HEK293 (cell line): Measurements from ENCODE around the gene CACNB3.

Experiments used
- CTCF ChIA-PET: fragments of 350-600 bp; formaldehyde crosslinking; extraction: SDS; loops from one replicate; lab custom pipeline; 2021; ENCODE audit warnings: antibody characterized with exemption; lab: Yijun Ruan, JAX
- POLR2A ChIA-PET: fragments of 300-600 bp; formaldehyde crosslinking; extraction: SDS; loops from one replicate; lab custom pipeline; 2020; ENCODE audit warnings: antibody characterized with exemption, inconsistent platforms; lab: Yijun Ruan, JAX
- H3K27ac ChIP-seq: fragments of 200-500 bp; sonication (Bioruptor generic); 2 replicates; pipeline ENCODE4 v1.5.1; 2014; ENCODE audit warnings: low read depth, low read length, control low read depth, inconsistent platforms; ENCODE audit errors: extremely low read depth
- H3K36me3 ChIP-seq, 2 experiments: fragments of 200-500 bp in 1 of 2; sonication (Bioruptor generic) in 1 of 2; 1 replicate in 1 of 2; 2 replicates in 1 of 2; pipeline ENCODE4 v1.5.1; 2014 to 2017; ENCODE audit warnings: inconsistent platforms in 2 of 2, low read length in 2 of 2; ENCODE audit not compliant: control insufficient read depth in 2 of 2, insufficient read depth in 1 of 2
- H3K4me1 ChIP-seq: fragments of 200-500 bp; sonication (Bioruptor generic); 2 replicates; pipeline ENCODE4 v1.5.1; 2014; ENCODE audit warnings: mild to moderate bottlenecking, low read length, inconsistent platforms; ENCODE audit not compliant: control insufficient read depth, insufficient read depth
- H3K4me3 ChIP-seq: 2 replicates; pipeline ENCODE4 v1.5.1; 2011; ENCODE audit warnings: low read depth, mild to moderate bottlenecking, control low read depth, low read length, moderate library complexity
- H3K9me3 ChIP-seq: fragments of 200-500 bp; sonication (Bioruptor generic); 2 replicates; pipeline ENCODE4 v1.5.1; 2014; ENCODE audit warnings: low read depth, low read length, inconsistent platforms; ENCODE audit not compliant: control insufficient read depth, insufficient read depth
- GLIS1 ChIP-seq: fragments of 450-650 bp; formaldehyde crosslinking; IDR thresholded peaks from 2 replicates; pipeline ENCODE4 v1.5.1; 2016; ENCODE audit warnings: missing biosample characterization, missing genetic modification characterization
- IKZF3 ChIP-seq: fragments of 450-650 bp; IDR thresholded peaks from 2 replicates; pipeline ENCODE4 v1.5.0; 2018; ENCODE audit warnings: missing biosample characterization, mild to moderate bottlenecking, missing genetic modification characterization, moderate library complexity
- KLF1 ChIP-seq: fragments of 450-650 bp; formaldehyde crosslinking; IDR thresholded peaks from 2 replicates; pipeline ENCODE4 v1.5.1; 2016; ENCODE audit warnings: missing biosample characterization, missing genetic modification characterization
- OSR2 ChIP-seq: fragments of 450-650 bp; formaldehyde crosslinking; IDR thresholded peaks from 2 replicates; pipeline ENCODE4 v1.5.1; 2016; ENCODE audit warnings: missing biosample characterization, missing genetic modification characterization
- PRDM1 ChIP-seq: fragments of 450-650 bp; formaldehyde crosslinking; IDR thresholded peaks from 2 replicates; pipeline ENCODE4; 2016; ENCODE audit warnings: missing biosample characterization, missing genetic modification characterization
- SP2 ChIP-seq: fragments of 450-650 bp; formaldehyde crosslinking; IDR thresholded peaks from 2 replicates; pipeline ENCODE4 v1.5.1; 2016; ENCODE audit warnings: missing biosample characterization, missing genetic modification characterization
- YY2 ChIP-seq: fragments of 450-650 bp; formaldehyde crosslinking; IDR thresholded peaks from 2 replicates; pipeline ENCODE4 v1.5.1; 2016; ENCODE audit warnings: missing biosample characterization, missing genetic modification characterization
- ZBTB48 ChIP-seq: fragments of 450-650 bp; formaldehyde crosslinking; IDR thresholded peaks from 2 replicates; pipeline ENCODE4 v1.5.1; 2016; ENCODE audit warnings: missing biosample characterization, missing genetic modification characterization
- ZFP41 ChIP-seq: fragments of 450-650 bp; formaldehyde crosslinking; IDR thresholded peaks from 2 replicates; pipeline ENCODE4 v1.5.1; 2016; ENCODE audit warnings: missing biosample characterization, missing genetic modification characterization, borderline replicate concordance
- ZNF121 ChIP-seq: fragments of 450-650 bp; formaldehyde crosslinking; IDR thresholded peaks from 2 replicates; pipeline ENCODE4 v1.5.1; 2016; ENCODE audit warnings: missing biosample characterization, missing genetic modification characterization
- ZNF155 ChIP-seq: fragments of 450-650 bp; formaldehyde crosslinking; IDR thresholded peaks from 2 replicates; pipeline ENCODE4 v1.5.1; 2016; ENCODE audit warnings: missing biosample characterization, missing genetic modification characterization
- ZNF19 ChIP-seq: fragments of 450-650 bp; formaldehyde crosslinking; IDR thresholded peaks from 2 replicates; pipeline ENCODE4; 2016; ENCODE audit warnings: missing biosample characterization, missing genetic modification characterization, low read depth
- ZNF214 ChIP-seq: fragments of 450-650 bp; formaldehyde crosslinking; IDR thresholded peaks from 2 replicates; pipeline ENCODE4 v1.5.1; 2017; ENCODE audit warnings: missing biosample characterization, mild to moderate bottlenecking, missing genetic modification characterization, borderline replicate concordance
- ZNF24 ChIP-seq: fragments of 450-650 bp; formaldehyde crosslinking; IDR thresholded peaks from 2 replicates; pipeline ENCODE4 v1.5.1; 2016; ENCODE audit warnings: missing biosample characterization, missing genetic modification characterization
- ZNF335 ChIP-seq: fragments of 450-650 bp; formaldehyde crosslinking; conservative IDR thresholded peaks from 2 replicates; pipeline ENCODE4 v1.5.1; 2016; ENCODE audit warnings: missing biosample characterization, missing genetic modification characterization
- ZNF366 ChIP-seq: fragments of 450-650 bp; formaldehyde crosslinking; conservative IDR thresholded peaks from 2 replicates; pipeline ENCODE4 v1.5.1; 2016; ENCODE audit warnings: missing biosample characterization, missing genetic modification characterization
- ZNF423 ChIP-seq: fragments of 450-650 bp; formaldehyde crosslinking; IDR thresholded peaks from 2 replicates; pipeline ENCODE4 v1.5.1; 2016; ENCODE audit warnings: missing biosample characterization, missing genetic modification characterization
- ZNF473 ChIP-seq: fragments of 450-650 bp; formaldehyde crosslinking; IDR thresholded peaks from 2 replicates; pipeline ENCODE4 v1.5.1; 2017; ENCODE audit warnings: missing biosample characterization, missing genetic modification characterization
- ZNF664 ChIP-seq: fragments of 450-650 bp; formaldehyde crosslinking; IDR thresholded peaks from 2 replicates; pipeline ENCODE4 v1.5.1; 2016; ENCODE audit warnings: missing biosample characterization, missing genetic modification characterization
- ZNF768 ChIP-seq: fragments of 450-650 bp; formaldehyde crosslinking; IDR thresholded peaks from 2 replicates; pipeline ENCODE4 v1.5.1; 2018; ENCODE audit warnings: missing biosample characterization, mild to moderate bottlenecking, missing genetic modification characterization
- TF ChIP-seq, protein P1 (sequence below): fragments of 450-650 bp; formaldehyde crosslinking; IDR thresholded peaks from 2 replicates; pipeline ENCODE4 v1.5.1; 2017; ENCODE audit warnings: missing biosample characterization, missing genetic modification characterization
- TF ChIP-seq, protein P2 (sequence below): fragments of 450-650 bp; formaldehyde crosslinking; IDR thresholded peaks from 2 replicates; pipeline ENCODE4 v1.5.1; 2016; ENCODE audit warnings: missing biosample characterization, missing genetic modification characterization
- TF ChIP-seq, protein P3 (sequence below): fragments of 450-650 bp; formaldehyde crosslinking; IDR thresholded peaks from 2 replicates; pipeline ENCODE4 v1.5.1; 2016; ENCODE audit warnings: missing biosample characterization, missing genetic modification characterization, low read depth

Gene CACNB3

DNA sequence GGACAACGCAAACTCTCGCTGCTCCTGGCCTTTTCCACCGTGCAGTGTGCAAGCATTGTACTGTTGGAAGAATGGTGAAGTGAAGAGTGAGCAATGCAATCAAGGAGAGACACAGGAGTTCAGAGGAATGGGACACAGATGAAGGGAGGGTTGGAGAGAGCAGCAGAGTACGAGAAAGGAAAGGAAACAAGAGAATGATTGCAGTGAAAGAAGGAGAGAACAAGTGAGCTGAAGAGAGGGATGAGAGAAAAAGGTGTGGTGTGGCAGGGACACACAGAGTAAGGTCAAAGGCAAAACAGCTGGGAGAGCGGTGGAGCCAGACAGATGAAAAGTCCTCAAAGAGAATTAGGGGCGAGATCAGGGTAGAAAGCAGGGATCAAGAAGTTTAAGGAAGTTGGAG, 13.0 kb downstream of the CACNB3 start:
- ChIA-PET POLR2A (interaction anchor here (2.3 kb wide), 1 partner anchor 21 kb away, joined by 12 read pairs; the partner anchor contains the start of gene DDX23), CTCF (interaction anchor here (0.9 to 2.1 kb wide), 2 partner anchors 59 to 157 kb away, joined by 3 to 10 read pairs; no protein-coding TSS in a partner anchor)
- Histone ChIP-seq H3K27ac (no peak overlapping the region), H3K4me1 (no peaks in the 10 kb centered on the region), H3K4me3 (no peak overlapping the region), H3K9me3 (no peaks in the 10 kb centered on the region), H3K36me3 (peaks cover 31 to 95% of the 10 kb centered on the region in 2 experiments; a peak in 2 of 3 replicates)
- TF ChIP-seq PRDM1 (peak; percentile 93), ZNF155 (tag by site-specific recombination) (no peak), YY2 (tag by site-specific recombination) (no peak), ZNF121 (no peak), ZNF366 (tag by site-specific recombination) (peak; percentile 66)
- TF ChIP-seq, protein P1, sequence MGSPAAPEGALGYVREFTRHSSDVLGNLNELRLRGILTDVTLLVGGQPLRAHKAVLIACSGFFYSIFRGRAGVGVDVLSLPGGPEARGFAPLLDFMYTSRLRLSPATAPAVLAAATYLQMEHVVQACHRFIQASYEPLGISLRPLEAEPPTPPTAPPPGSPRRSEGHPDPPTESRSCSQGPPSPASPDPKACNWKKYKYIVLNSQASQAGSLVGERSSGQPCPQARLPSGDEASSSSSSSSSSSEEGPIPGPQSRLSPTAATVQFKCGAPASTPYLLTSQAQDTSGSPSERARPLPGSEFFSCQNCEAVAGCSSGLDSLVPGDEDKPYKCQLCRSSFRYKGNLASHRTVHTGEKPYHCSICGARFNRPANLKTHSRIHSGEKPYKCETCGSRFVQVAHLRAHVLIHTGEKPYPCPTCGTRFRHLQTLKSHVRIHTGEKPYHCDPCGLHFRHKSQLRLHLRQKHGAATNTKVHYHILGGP (tag by site-specific recombination) = no peak

DNA sequence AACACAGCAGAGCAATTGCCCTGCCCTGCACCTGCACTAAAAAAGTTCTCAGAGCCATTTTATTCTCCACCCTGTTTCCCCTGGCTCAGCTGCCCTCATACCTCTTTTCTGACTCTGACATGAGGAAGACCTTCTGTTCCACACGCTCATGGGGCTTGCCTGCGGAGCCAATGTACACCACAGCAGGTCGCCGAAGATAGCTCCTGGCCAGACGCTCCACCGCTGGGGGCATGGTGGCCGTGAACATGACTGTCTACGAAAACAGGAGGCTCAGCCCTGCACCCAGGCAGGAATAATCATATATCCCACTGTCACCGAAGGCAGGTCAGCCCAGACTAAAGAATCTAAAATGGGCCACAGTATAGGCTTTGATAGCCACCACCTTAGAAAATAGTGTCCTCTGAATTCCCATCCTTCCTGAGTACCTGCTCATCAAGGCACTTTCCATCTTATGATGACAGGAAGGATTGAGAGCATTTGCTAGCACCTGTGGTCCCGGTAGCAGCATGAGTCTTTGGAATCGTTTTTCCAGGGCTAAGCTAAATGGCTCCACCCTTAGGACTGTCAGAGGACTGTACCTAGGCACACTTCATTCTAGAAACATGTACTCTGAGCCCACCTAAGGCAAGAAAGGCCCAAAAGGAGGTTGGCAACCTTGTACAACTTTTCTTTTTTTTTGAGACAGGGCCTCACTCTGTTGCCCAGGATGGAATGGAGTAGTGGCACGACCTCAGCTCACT, 14.2 kb downstream of the CACNB3 start:
- no peak overlapping the region for H3K27ac ChIP-seq
- TF ChIP-seq ZNF423 (tag by site-specific recombination) (no peak), ZNF768 (tag by site-specific recombination) (no peak), ZNF664 (tag by site-specific recombination) (no peak), IKZF3 (no peak), KLF1 (tag by site-specific recombination) (no peak), ZNF473 (tag by site-specific recombination) (no peak), OSR2 (no peak), ZBTB48 (no peak), ZNF214 (tag by site-specific recombination) (no peak), ZNF19 (tag by site-specific recombination) (no peak), PRDM1 (no peak), ZNF335 (tag by site-specific recombination) (no peak), SP2 (tag by site-specific recombination) (no peak), GLIS1 (tag by site-specific recombination) (no peak), ZNF24 (no peak), ZFP41 (tag by site-specific recombination) (no peak)
- TF ChIP-seq, protein P2, sequence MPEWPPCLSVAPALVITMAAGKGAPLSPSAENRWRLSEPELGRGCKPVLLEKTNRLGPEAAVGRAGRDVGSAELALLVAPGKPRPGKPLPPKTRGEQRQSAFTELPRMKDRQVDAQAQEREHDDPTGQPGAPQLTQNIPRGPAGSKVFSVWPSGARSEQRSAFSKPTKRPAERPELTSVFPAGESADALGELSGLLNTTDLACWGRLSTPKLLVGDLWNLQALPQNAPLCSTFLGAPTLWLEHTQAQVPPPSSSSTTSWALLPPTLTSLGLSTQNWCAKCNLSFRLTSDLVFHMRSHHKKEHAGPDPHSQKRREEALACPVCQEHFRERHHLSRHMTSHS (tag by site-specific recombination) = no peak
- TF ChIP-seq, protein P3, sequence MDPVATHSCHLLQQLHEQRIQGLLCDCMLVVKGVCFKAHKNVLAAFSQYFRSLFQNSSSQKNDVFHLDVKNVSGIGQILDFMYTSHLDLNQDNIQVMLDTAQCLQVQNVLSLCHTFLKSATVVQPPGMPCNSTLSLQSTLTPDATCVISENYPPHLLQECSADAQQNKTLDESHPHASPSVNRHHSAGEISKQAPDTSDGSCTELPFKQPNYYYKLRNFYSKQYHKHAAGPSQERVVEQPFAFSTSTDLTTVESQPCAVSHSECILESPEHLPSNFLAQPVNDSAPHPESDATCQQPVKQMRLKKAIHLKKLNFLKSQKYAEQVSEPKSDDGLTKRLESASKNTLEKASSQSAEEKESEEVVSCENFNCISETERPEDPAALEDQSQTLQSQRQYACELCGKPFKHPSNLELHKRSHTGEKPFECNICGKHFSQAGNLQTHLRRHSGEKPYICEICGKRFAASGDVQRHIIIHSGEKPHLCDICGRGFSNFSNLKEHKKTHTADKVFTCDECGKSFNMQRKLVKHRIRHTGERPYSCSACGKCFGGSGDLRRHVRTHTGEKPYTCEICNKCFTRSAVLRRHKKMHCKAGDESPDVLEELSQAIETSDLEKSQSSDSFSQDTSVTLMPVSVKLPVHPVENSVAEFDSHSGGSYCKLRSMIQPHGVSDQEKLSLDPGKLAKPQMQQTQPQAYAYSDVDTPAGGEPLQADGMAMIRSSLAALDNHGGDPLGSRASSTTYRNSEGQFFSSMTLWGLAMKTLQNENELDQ = no peak
- POLR2A ChIA-PET = interaction anchor here (1.6 kb wide), 1 partner anchor 13 kb away, joined by 4 read pairs; no protein-coding TSS in a partner anchor
- peaks cover 32 to 95% of the 10 kb centered on the region in 2 experiments for H3K36me3 ChIP-seq
- CTCF ChIA-PET = interaction anchor here (0.7 to 2.1 kb wide), 5 partner anchors 15 to 89 kb away, joined by 3 to 10 read pairs (median 4); partner anchors contain the start of gene CACNB3
- no peak overlapping the region for H3K4me3 ChIP-seq
- no peaks in the 10 kb centered on the region for H3K9me3 ChIP-seq
- no peaks in the 10 kb centered on the region for H3K4me1 ChIP-seq
